NCI-H526 treated with DMSO at 0.1 percent for 48 hours (cell line): ENCODE measurements around the gene GDPD4.

ENCODE experiments used
- DNase-seq: peaks from one replicate; lab custom pipeline; 2025; lab: John Stamatoyannopoulos, UW

The GDPD4 gene

GRCh38 chr11:77233011-77233410, 68.5 kb downstream of the GDPD4 start:
- no peak for DNase-seq

- DNase-seq: no peak
Observed at GRCh38 chr11:77232242-77232641, 69.2 kb downstream of the GDPD4 start.

- DNase-seq: no peak
Observed at GRCh38 chr11:77231800-77232199, 69.7 kb downstream of the GDPD4 start.

- no peak for DNase-seq
Observed at GRCh38 chr11:77230878-77231605, 70.4 kb downstream of the GDPD4 start.

GRCh38 chr11:77223797-77224196, 77.7 kb downstream of the GDPD4 start:
- no peak for DNase-seq

GRCh38 chr11:77217156-77217555, 84.3 kb downstream of the GDPD4 start:
- DNase-seq: no peak

GRCh38 chr11:77215106-77215505, 86.4 kb downstream of the GDPD4 start:
- no peak for DNase-seq

- DNase-seq: no peak
Observed at GRCh38 chr11:77214557-77214956, 86.9 kb downstream of the GDPD4 start.

GRCh38 chr11:77213589-77214428, 87.7 kb downstream of the GDPD4 start:
- DNase-seq: no peak

GRCh38 chr11:77213029-77213579, 88.4 kb downstream of the GDPD4 start:
- DNase-seq: no peak

GRCh38 chr11:77212314-77213007, 89.0 kb downstream of the GDPD4 start:
- no peak for DNase-seq

GRCh38 chr11:77211594-77212251, 89.8 kb downstream of the GDPD4 start:
- DNase-seq: no peak

- no peak for DNase-seq
Observed at GRCh38 chr11:77211040-77211451, 90.4 kb downstream of the GDPD4 start.

- DNase-seq: no peak
Observed at GRCh38 chr11:77209663-77210062, 91.8 kb downstream of the GDPD4 start.

- no peak for DNase-seq
Observed at GRCh38 chr11:77208535-77208934, 93.0 kb downstream of the GDPD4 start.

GRCh38 chr11:77207618-77208313, 93.7 kb downstream of the GDPD4 start:
- DNase-seq: no peak

- DNase-seq: no peak
Observed at GRCh38 chr11:77207019-77207485, 94.4 kb downstream of the GDPD4 start.

GRCh38 chr11:77206264-77207018, 95.0 kb downstream of the GDPD4 start:
- no peak for DNase-seq

- DNase-seq: no peak
Observed at GRCh38 chr11:77205467-77206263, 95.8 kb downstream of the GDPD4 start.
